Measurements from ENCODE around the gene NME5. TPM values are rescaled to one million over a fixed set of nuclear protein-coding genes. Genes with fewer than 3 reads are reported as not detected.

NME5 gene
- total and polyA plus RNA-seq, 4 donors: 0.09 to 1.3 (median 0.40) TPM

DNA sequence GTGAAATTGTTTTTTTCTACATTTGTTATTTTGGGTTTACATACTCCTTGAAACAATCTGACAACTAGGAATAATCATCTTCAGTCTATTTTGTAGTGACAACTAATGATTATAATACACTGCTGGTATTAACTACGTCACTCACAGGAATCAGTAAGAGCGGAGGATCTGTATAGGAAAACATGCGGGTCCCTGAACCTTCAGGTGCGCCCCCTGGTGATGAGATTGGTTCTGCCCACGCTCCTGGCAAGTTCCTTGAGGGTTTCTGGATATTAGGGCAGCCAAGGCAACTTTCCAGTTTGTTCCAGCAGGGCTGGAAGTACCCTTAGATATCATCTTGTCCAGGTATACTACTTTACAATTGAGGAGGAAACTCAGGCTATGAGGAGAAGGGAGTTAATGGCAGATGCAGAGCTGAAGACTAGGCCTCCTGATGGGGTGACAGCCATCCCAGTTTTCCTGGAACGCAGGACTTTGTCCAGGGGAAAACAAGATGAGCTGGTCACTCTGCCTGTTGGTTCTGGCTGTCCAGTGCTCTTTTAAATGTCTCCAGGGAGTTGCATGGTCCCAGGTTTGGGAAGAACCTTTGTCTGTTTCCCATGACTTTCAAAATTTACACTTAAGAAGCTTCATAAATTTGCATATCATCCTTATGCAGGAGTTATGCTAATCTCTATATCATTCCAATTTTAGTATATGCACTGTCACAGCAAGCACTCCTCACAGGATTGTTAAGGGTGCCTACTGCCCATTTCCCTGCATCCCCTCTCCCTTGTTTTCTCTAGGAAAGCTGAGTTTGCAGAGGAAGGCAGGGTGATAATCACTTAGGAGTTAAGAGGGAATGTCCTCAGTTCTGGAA lies 70.3 kb downstream of the NME5 start:
- 21% methylated on average over 6 of the region's 6 CpGs for WGBS
- Histone ChIP-seq H3K27me3 (ENCODE audit: control insufficient read depth in 4 of 4, insufficient read depth in 4 of 4, low read length in 3 of 4) (no peaks in the 10 kb centered on the region), H3K4me3 (ENCODE audit: low read depth in 1 of 3, low read length in 3 of 3) (no peak overlapping the region), H3K9ac (ENCODE audit: low read depth in 1 of 2, low read length in 2 of 2) (no peak overlapping the region), H3K4me1 (ENCODE audit: control insufficient read depth in 4 of 4, insufficient read depth in 4 of 4, low read length in 3 of 4) (no peaks in the 10 kb centered on the region), H3K27ac (ENCODE audit: low read depth in 1 of 2, low read length in 2 of 2) (no peak overlapping the region), H3K36me3 (ENCODE audit: control insufficient read depth in 4 of 4, insufficient read depth in 3 of 4, low read depth in 1 of 4, low read length in 3 of 4) (no peaks in the 10 kb centered on the region), H3K9me3 (ENCODE audit: control insufficient read depth in 4 of 4, low read length in 3 of 4) (no peaks in the 10 kb centered on the region)
- TF ChIP-seq JUND (IDR thresholded peaks at IDR 0.05): no peak
- no peak for TF ChIP-seq SP1 (IDR thresholded peaks at IDR 0.05)
- TF ChIP-seq NR2F2 (IDR thresholded peaks at IDR 0.05): no peak
- TF ChIP-seq, protein P1, sequence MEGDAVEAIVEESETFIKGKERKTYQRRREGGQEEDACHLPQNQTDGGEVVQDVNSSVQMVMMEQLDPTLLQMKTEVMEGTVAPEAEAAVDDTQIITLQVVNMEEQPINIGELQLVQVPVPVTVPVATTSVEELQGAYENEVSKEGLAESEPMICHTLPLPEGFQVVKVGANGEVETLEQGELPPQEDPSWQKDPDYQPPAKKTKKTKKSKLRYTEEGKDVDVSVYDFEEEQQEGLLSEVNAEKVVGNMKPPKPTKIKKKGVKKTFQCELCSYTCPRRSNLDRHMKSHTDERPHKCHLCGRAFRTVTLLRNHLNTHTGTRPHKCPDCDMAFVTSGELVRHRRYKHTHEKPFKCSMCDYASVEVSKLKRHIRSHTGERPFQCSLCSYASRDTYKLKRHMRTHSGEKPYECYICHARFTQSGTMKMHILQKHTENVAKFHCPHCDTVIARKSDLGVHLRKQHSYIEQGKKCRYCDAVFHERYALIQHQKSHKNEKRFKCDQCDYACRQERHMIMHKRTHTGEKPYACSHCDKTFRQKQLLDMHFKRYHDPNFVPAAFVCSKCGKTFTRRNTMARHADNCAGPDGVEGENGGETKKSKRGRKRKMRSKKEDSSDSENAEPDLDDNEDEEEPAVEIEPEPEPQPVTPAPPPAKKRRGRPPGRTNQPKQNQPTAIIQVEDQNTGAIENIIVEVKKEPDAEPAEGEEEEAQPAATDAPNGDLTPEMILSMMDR (IDR thresholded peaks at IDR 0.05; ENCODE audit: low read depth, low read length, missing input control): peak; percentile 69
- TF ChIP-seq, protein P2, sequence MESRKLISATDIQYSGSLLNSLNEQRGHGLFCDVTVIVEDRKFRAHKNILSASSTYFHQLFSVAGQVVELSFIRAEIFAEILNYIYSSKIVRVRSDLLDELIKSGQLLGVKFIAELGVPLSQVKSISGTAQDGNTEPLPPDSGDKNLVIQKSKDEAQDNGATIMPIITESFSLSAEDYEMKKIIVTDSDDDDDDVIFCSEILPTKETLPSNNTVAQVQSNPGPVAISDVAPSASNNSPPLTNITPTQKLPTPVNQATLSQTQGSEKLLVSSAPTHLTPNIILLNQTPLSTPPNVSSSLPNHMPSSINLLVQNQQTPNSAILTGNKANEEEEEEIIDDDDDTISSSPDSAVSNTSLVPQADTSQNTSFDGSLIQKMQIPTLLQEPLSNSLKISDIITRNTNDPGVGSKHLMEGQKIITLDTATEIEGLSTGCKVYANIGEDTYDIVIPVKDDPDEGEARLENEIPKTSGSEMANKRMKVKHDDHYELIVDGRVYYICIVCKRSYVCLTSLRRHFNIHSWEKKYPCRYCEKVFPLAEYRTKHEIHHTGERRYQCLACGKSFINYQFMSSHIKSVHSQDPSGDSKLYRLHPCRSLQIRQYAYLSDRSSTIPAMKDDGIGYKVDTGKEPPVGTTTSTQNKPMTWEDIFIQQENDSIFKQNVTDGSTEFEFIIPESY (IDR thresholded peaks at IDR 0.05): no peak
- no peak for TF ChIP-seq GABPA (IDR thresholded peaks at IDR 0.05 in 1 of 2, conservative IDR thresholded peaks at IDR 0.05 in 1 of 2)
- TF ChIP-seq HNF4G (IDR thresholded peaks at IDR 0.05): no peak
- no peak for TF ChIP-seq EGR1 (IDR thresholded peaks at IDR 0.05; ENCODE audit: low read depth in 2 of 2)
- peak; percentile 78 to 85 for TF ChIP-seq RAD21 (IDR thresholded peaks at IDR 0.05)
- TF ChIP-seq, protein P3, sequence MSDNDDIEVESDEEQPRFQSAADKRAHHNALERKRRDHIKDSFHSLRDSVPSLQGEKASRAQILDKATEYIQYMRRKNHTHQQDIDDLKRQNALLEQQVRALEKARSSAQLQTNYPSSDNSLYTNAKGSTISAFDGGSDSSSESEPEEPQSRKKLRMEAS (IDR thresholded peaks at IDR 0.05): no peak
- no peak for TF ChIP-seq TAF1 (conservative IDR thresholded peaks at IDR 0.05)
- TF ChIP-seq HNF4A (conservative IDR thresholded peaks at IDR 0.05): peak in 1 of 2 donors; percentile 7
- TF ChIP-seq, protein P4, sequence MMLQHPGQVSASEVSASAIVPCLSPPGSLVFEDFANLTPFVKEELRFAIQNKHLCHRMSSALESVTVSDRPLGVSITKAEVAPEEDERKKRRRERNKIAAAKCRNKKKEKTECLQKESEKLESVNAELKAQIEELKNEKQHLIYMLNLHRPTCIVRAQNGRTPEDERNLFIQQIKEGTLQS (IDR thresholded peaks at IDR 0.05): no peak
- no peak for TF ChIP-seq YY1 (IDR thresholded peaks at IDR 0.05)
- no peak for TF ChIP-seq FOXA1 (IDR thresholded peaks at IDR 0.05)
- peak in 1 of 2 donors; percentile 15 for TF ChIP-seq RXRA (IDR thresholded peaks at IDR 0.05)
- peak; percentile 77 for DNase-seq (ENCODE audit: low spot score)

DNA sequence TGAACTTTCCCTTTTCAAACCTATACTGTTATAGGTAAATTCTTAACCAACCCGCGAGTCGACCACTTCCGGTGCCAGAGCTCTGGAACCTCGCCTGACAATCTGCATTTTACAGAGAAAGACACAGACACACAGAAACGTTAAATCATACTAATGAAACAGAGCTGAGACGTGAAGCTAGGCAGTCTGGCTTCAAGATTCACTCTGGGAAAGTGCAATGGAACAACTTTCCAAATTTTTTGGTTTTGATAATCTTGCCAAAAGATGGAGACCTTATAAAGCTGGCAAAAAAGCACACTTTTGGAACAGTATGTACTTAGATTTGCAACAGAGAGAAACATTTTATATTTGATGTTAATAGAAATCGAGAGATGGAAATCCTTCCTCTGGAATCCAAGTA lies 71.3 kb downstream of the NME5 start:
- H3K27ac ChIP-seq (ENCODE audit: low read depth in 1 of 2, low read length in 2 of 2): no peak overlapping the region
- H3K36me3 ChIP-seq (ENCODE audit: control insufficient read depth in 4 of 4, insufficient read depth in 3 of 4, low read depth in 1 of 4, low read length in 3 of 4): no peaks in the 10 kb centered on the region
- H3K4me1 ChIP-seq (ENCODE audit: control insufficient read depth in 4 of 4, insufficient read depth in 4 of 4, low read length in 3 of 4): no peaks in the 10 kb centered on the region
- H3K4me3 ChIP-seq (ENCODE audit: low read depth in 1 of 3, low read length in 3 of 3): no peak overlapping the region
- H3K27me3 ChIP-seq (ENCODE audit: control insufficient read depth in 4 of 4, insufficient read depth in 4 of 4, low read length in 3 of 4): no peaks in the 10 kb centered on the region
- no peaks in the 10 kb centered on the region for H3K9me3 ChIP-seq (ENCODE audit: control insufficient read depth in 4 of 4, low read length in 3 of 4)
- WGBS: 88% methylated on average over 8 of the region's 8 CpGs
- no peak for DNase-seq (ENCODE audit: low spot score)
- H3K9ac ChIP-seq (ENCODE audit: low read depth in 1 of 2, low read length in 2 of 2): no peak overlapping the region
- TF ChIP-seq, protein P3 (IDR thresholded peaks at IDR 0.05): no peak
- no peak for TF ChIP-seq HNF4A (conservative IDR thresholded peaks at IDR 0.05)
- TF ChIP-seq TAF1 (conservative IDR thresholded peaks at IDR 0.05): no peak
- TF ChIP-seq FOXA2 (IDR thresholded peaks at IDR 0.05): no peak
- TF ChIP-seq, protein P4 (IDR thresholded peaks at IDR 0.05): no peak
- TF ChIP-seq EGR1 (IDR thresholded peaks at IDR 0.05; ENCODE audit: low read depth in 2 of 2): no peak
- TF ChIP-seq HNF4G (IDR thresholded peaks at IDR 0.05): no peak

Small RNA genes lying within 50 kb of the gene (small RNA-seq; reads per million reads assigned to genes)
- gene RNU6-1148P: not detected
- gene RNU6-460P: not detected
- 0.09 reads per million for gene RNU6-888P

Other genes starting within 250 kb of the NME5 start
- under 1 TPM in 1 of 2 donors, not detected in 1; 0.08 TPM for gene PKD2L2, start 250.0 kb downstream of the NME5 start, total RNA-seq
- gene PKD2L2, start 250.0 kb downstream of the NME5 start, polyA plus RNA-seq: not detected
- 10 to 100 TPM; 15.6 to 19.0 TPM for gene FAM13B, start 106.3 kb downstream of the NME5 start, total RNA-seq
- 1 to 10 TPM; 4.3 to 5.9 TPM for gene FAM13B, start 106.3 kb downstream of the NME5 start, polyA plus RNA-seq
- gene WNT8A, start 55.4 kb downstream of the NME5 start, total RNA-seq: not detected
- gene WNT8A, start 55.4 kb downstream of the NME5 start, polyA plus RNA-seq: not detected
- 10 to 100 TPM; 30.7 to 34.5 TPM for gene BRD8, start 39.2 kb upstream of the NME5 start, total RNA-seq
- gene BRD8, start 39.2 kb upstream of the NME5 start, polyA plus RNA-seq: 10 to 100 TPM; 14.8 to 28.5 TPM
- gene KIF20A, start 39.7 kb upstream of the NME5 start, total RNA-seq: 10 to 100 TPM in 1 of 2 donors, under 1 TPM in 1; 0.42 to 32.3 TPM
- 1 to 10 TPM in 1 of 2 donors, under 1 TPM in 1; 0.33 to 2.5 TPM for gene KIF20A, start 39.7 kb upstream of the NME5 start, polyA plus RNA-seq
- gene CDC23, start 73.9 kb upstream of the NME5 start, total RNA-seq: 10 to 100 TPM; 15.7 to 23.8 TPM
- gene CDC23, start 73.9 kb upstream of the NME5 start, polyA plus RNA-seq: 10 to 100 TPM; 10.5 to 12.6 TPM
- gene GFRA3, start 135.2 kb upstream of the NME5 start, total RNA-seq: 1 to 10 TPM in 1 of 2 donors, under 1 TPM in 1; 0.50 to 1.9 TPM
- gene GFRA3, start 135.2 kb upstream of the NME5 start, polyA plus RNA-seq: under 1 TPM; 0.18 to 0.22 TPM
- gene CDC25C, start 192.4 kb upstream of the NME5 start, total RNA-seq: 1 to 10 TPM in 1 of 2 donors, not detected in 1; 6.9 TPM
- under 1 TPM; 0.49 to 0.59 TPM for gene CDC25C, start 192.4 kb upstream of the NME5 start, polyA plus RNA-seq
- 10 to 100 TPM; 11.1 to 16.9 TPM for gene FAM53C, start 198.8 kb upstream of the NME5 start, total RNA-seq
- gene FAM53C, start 198.8 kb upstream of the NME5 start, polyA plus RNA-seq: 1 to 10 TPM; 4.2 to 6.6 TPM
- gene KDM3B, start 213.3 kb upstream of the NME5 start, total RNA-seq: 10 to 100 TPM; 29.2 to 39.6 TPM
- 1 to 10 TPM; 6.8 to 8.4 TPM for gene KDM3B, start 213.3 kb upstream of the NME5 start, polyA plus RNA-seq

Data from liver (tissue), 10 donors.